ENCODE data around the gene GPR3.
A peak's percentile ranks its signal among the peaks of the same experiment; 100 is the strongest.
"Not testable (repeated sequence)": the region's sequence is repeated elsewhere in the genome, so short reads cannot be mapped to it uniquely, and the experiment has no call there.

The GPR3 gene

DNA sequence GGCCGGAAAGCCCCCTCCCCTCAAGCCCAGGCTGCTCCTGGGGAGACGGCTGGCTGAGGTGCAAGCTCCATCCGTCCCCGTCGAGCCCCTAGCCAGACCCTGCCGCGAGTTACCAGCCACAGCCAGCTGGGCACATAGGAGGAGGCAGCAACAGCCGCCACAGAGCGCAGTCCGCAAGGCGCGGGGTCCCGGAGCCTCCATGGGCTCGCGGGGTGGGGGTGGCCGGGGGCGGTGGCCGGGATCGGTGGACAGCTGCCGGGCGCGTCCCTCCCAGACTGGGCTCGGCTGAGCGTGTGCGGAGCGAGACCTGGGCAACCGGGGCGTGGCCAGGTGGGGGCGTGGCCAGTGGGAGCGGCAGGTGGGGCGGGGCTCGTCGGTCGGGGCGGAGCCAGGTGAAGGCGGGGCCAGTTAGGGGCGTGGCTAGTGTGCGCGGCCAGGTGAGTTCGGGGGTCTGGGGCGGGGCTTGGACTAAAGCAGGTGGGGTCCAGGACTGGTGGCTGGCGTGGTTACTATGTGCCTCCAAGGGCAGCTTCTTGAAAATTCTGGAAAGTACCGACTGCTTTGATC lies 9.3 kb upstream of the GPR3 start, which contains the start of gene CD164L2:
Gene CD164L2, minus strand, starts transcription at position 295 of the 567 bp plus-strand sequence. Its CDS starts 94 bp downstream, at position 201.
- peak; percentile 90 for DNase-seq (ENCODE audit: low spot score)
- CTCF ChIA-PET = interaction anchor here (0.6 to 2.7 kb wide), 5 partner anchors 13 to 340 kb away, joined by 3 to 15 read pairs (median 6); no protein-coding TSS in a partner anchor
- TF ChIP-seq CTCF (conservative IDR thresholded peaks at IDR 0.05; ENCODE audit: low read depth) = no peak
- POLR2A ChIA-PET (ENCODE audit: low non-redundant PET) = interaction anchor here (1.1 to 1.3 kb wide), 2 partner anchors 18 to 83 kb away, joined by 4 to 5 read pairs; no protein-coding TSS in a partner anchor
- H3K27ac ChIP-seq = peak within 1 kb of the TSS; percentile 27

DNA sequence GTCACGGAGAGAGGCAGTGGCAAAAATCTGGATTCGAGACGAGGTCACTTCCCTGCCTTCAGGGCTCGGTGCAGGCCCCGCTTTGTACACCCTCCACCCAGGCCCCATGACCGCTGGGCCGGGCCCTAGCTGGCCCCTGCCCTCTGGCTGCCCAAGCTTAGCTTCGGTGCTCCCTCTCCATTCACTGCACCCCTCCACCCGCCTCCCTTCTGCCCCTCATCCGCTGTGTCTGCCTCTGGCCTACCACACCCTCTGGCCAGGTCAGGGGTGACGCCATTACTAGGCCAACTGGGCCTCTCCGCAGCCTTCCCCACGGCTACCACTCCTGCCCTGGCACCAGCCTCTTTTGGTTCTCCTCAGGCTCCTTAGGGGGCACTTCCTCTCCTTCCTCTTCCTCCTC lies 8.8 kb upstream of the GPR3 start:
- no peak for DNase-seq (ENCODE audit: low spot score)
- H3K27ac ChIP-seq = peak overlapping the region; percentile 27
- ChIA-PET CTCF (interaction anchor here (2.7 kb wide), 1 partner anchor 83 kb away, joined by 12 read pairs; no protein-coding TSS in a partner anchor), POLR2A (ENCODE audit: low non-redundant PET) (interaction anchor here (1.3 kb wide), 1 partner anchor 83 kb away, joined by 4 read pairs; no protein-coding TSS in a partner anchor)
- TF ChIP-seq CTCF (conservative IDR thresholded peaks at IDR 0.05; ENCODE audit: low read depth) = no peak

DNA sequence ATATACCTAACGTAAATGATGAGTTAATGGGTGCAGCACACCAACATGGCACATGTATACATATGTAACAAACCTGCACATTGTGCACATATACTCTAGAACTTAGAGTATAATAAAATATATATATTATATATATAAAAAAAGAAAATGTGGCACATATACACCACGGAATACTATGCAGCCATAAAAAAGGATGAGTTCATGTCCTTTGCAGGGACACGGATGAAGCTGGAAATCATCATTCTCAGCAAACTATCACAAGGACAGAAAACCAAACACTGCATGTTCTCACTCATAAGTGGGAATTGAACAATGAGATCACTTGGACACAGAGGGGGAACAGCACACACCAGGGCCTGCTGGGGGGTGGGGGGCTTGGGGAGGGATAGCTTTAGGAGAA lies 7.6 kb upstream of the GPR3 start:
- POLR2A ChIA-PET (ENCODE audit: low non-redundant PET); H3K27ac ChIP-seq: not testable (repeated sequence)
- CTCF ChIA-PET = interaction anchor here (0.6 kb wide), 1 partner anchor 248 kb away, joined by 3 read pairs; no protein-coding TSS in a partner anchor

DNA sequence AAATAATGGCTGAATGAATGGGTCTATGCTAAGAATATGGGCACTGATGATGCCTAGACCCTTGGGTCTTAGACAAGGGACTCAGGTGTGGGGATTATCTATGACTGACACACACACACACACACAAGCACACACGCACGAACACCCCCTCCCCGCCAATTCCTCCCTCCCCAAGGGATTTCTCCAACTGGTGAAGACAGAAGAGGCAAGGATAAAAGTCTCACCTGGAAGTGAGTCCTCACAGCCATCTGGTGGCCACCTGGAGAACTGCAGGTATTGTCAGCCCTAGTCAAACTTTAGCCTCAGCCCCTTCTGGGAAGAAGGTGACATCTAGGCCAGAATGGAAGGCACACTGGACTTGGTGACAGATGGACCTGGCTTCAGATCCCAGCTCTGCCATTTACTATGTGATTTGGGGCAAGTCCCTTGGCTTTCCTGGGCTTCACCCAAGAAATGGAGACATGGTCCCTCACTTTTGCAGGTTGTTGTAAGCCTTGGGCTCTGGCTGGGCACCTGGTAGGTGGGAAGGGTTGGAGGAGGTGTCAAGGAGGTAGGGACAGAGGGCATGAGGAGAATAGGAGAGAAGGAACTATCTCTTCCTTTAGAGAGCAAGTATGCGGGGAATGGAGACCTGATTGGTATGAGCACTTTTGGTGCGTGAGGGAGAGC lies 4.0 kb upstream of the GPR3 start:
- ChIA-PET POLR2A (ENCODE audit: low non-redundant PET) (interaction anchor here (1.7 kb wide), 1 partner anchor 22 kb away, joined by 3 read pairs; the partner anchor contains the start of gene MAP3K6), CTCF (interaction anchor here (0.6 to 5.3 kb wide), 10 partner anchors 9 to 294 kb away, joined by 3 to 45 read pairs (median 5); partner anchors contain the start of gene MAP3K6)
- no peak overlapping the region for H3K27ac ChIP-seq
- peak; percentile 74 for DNase-seq (ENCODE audit: low spot score)
- TF ChIP-seq CTCF (conservative IDR thresholded peaks at IDR 0.05; ENCODE audit: low read depth) = peak; percentile 91

More for the DNA sequence above, 7.6 kb upstream of the GPR3 start:
- not testable (repeated sequence) for DNase-seq (ENCODE audit: low spot score)

DNA sequence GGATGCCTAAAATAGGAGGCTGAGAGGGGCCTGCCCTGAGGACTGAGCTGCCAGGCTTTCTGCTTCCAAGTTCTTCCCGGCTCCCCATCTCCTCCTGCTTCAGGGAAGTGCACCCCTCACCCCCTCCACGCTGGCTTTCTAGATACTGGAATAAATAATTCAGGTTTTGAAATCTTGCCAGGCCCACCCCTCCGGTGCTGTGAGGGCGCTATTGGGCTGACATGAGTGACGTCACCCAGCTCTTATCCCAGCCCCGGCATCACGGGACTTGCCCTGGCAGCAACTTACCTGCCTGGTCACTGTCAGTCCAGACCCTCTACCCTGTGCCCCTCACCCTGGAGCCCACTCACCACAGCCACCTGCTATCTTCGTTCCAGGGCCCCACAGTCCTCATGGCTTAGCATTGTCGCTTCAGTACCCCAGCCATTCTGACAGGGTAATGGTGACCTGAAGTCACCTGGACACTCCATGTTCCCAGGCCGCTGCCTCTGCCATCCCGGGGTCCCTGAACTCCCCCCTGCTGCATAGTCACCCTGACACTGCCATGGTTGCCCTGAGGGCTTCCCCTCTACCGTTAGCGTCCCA lies 819 bp upstream of the GPR3 start:
- no peak for DNase-seq (ENCODE audit: low spot score)
- no peak for TF ChIP-seq CTCF (conservative IDR thresholded peaks at IDR 0.05; ENCODE audit: low read depth)
- CTCF ChIA-PET = interaction anchor here (0.5 to 5.3 kb wide), 6 partner anchors 25 to 1634 kb away, joined by 4 to 45 read pairs (median 5); partner anchors contain the start of gene MAP3K6
- peak overlapping the region; percentile 75 for H3K27ac ChIP-seq
- POLR2A ChIA-PET (ENCODE audit: low non-redundant PET) = interaction anchor here (0.5 kb wide), 1 partner anchor 26 kb away, joined by 3 read pairs; no protein-coding TSS in a partner anchor

DNA sequence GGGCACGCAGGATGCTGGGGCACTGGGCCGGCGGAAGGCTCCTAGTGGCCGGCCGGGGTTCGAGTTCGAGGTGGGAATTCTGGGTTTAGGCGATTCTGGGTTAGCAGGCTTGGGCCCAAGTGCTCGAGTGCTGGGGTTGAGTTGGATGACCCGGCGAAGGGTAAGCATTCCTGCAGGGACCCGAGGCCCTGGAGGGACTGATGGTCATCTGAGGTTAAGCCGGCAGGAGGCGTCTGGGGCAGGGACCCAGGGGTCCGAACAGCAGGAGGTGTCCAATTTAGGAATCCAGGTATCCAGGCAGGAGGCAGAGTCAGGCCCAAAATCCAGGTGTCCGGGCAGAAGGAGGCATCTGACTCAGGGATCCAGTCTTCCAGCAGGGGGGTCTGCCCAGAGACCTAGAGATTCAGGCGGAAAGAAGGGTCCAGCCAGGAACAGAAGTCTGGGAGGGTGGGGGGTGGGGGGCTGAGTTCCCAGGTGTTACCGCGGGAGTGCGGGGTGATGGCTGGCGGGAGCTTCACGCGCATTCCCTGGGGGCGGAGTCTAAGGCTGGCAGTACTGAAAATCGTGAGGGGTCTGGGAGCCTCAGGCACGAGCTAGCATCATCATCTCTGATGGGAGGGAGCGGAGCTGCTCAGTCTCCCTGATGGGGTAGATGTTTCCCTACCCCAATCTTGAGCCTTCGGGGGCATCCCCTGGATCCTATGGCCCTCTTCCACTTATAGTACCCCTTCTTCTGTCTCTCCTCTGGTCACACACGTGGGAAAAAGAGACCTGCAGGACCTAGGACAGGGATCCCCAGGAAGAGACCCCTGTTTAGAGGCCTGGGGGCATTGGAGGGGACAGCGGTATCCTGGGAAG lies 585 bp downstream of the GPR3 start:
- ChIA-PET POLR2A (ENCODE audit: low non-redundant PET) (no interaction called here), CTCF (interaction anchor here (0.8 to 1.1 kb wide), 3 partner anchors 51 to 214 kb away, joined by 3 to 4 read pairs (median 3); partner anchors contain the start of gene SYTL1)
- peak overlapping the region; percentile 75 for H3K27ac ChIP-seq
- DNase-seq (ENCODE audit: low spot score) = no peak
- TF ChIP-seq CTCF (conservative IDR thresholded peaks at IDR 0.05; ENCODE audit: low read depth) = no peak

All from RWPE1 (cell line).